Thymus (tissue), 11 donors: ENCODE results near the gene NDEL1. TPM values are rescaled to one million over a fixed set of nuclear protein-coding genes. Genes with fewer than 3 reads are reported as not detected.

Source experiments
- DNase-seq, 9 donors: peaks; one replicate each; pipeline ENCODE4 v3.0.0-alpha.2; 2013; ENCODE audit warnings: low spot score in 9 of 9, low read depth in 6 of 9, missing footprints in 1 of 9
- H3K27ac ChIP-seq, 2 donors: one replicate each; pipeline ENCODE4 v1.5.1; 2013; ENCODE audit warnings: control low read depth in 1 of 2, low read depth in 1 of 2, low read length in 1 of 2, mild to moderate bottlenecking in 1 of 2, moderate library complexity in 1 of 2
- H3K27me3 ChIP-seq, 2 donors: one replicate each; pipeline ENCODE4 v1.5.1; 2013; ENCODE audit warnings: low read length in 1 of 2; ENCODE audit not compliant: control insufficient read depth in 2 of 2, insufficient read depth in 1 of 2
- H3K36me3 ChIP-seq, 2 donors: one replicate each; pipeline ENCODE4 v1.5.1; 2013; ENCODE audit warnings: low read length in 1 of 2, mild to moderate bottlenecking in 1 of 2, moderate library complexity in 1 of 2; ENCODE audit not compliant: control insufficient read depth in 2 of 2, insufficient read depth in 2 of 2
- H3K4me1 ChIP-seq, 2 donors: one replicate each; pipeline ENCODE4 v1.5.1; 2013; ENCODE audit warnings: low read length in 2 of 2; ENCODE audit not compliant: control insufficient read depth in 2 of 2, insufficient read depth in 2 of 2
- H3K4me3 ChIP-seq, 2 donors: one replicate each; pipeline ENCODE4 v1.5.1; 2013; ENCODE audit warnings: low read length in 2 of 2, control low read depth in 1 of 2, mild to moderate bottlenecking in 1 of 2
- H3K9me3 ChIP-seq, 2 donors: one replicate each; pipeline ENCODE4 v1.5.1; 2013; ENCODE audit warnings: low read length in 1 of 2, mild to moderate bottlenecking in 1 of 2; ENCODE audit not compliant: control insufficient read depth in 2 of 2, insufficient read depth in 1 of 2
- WGBS: extraction: QIAGEN DNeasy Blood & Tissue Kit; methylation state at CpG from one replicate; pipeline ENCODE4 v1.1.7; 2013; 5-methylcytosine and 5-hydroxymethylcytosine counted together
- polyA plus RNA-seq: library from polyadenylated mRNA; stranded (reverse); fragments of 200-250 nt; gene quantifications from one replicate; pipeline ENCODE4 v1.2.3, GENCODE V29; 2013
- total RNA-seq: library from RNA; stranded (reverse); fragments of 120-200 nt; gene quantifications from one replicate; pipeline ENCODE4 v1.2.4, GENCODE V29; 2013
- donor health status: healthy.

Gene NDEL1
- total and polyA plus RNA-seq, 2 donors, result 17.8 to 24.4 TPM

DNA sequence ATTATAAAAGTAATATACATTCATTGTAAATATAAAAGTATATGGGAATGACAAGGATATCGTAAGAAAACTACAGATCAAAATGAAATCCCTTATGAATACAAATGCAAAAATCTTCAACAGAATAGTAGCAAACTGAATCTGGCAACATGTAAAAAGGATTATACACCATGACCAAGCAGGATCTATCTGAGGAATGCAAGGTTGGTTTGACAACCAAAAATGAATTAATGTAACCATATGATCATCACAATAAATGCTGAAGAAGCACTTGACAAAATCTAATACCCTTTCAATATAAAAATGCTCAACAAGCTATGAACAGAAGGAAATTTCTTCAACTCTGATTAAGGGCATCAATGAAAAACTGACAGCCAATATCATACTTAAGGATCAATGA is 48.8 kb downstream of the NDEL1 start:
- Histone ChIP-seq H3K4me1 (no peaks in the 10 kb centered on the region), H3K27me3 (no peaks in the 10 kb centered on the region), H3K27ac (no peak overlapping the region), H3K4me3 (no peak overlapping the region), H3K36me3 (peaks cover 25 to 26% of the 10 kb centered on the region in 2 donors), H3K9me3 (peaks cover 1 to 3% of the 10 kb centered on the region in 2 donors)
- DNase-seq, result no peak
- 98% methylated on average over 1 of the region's 1 CpG for WGBS

DNA sequence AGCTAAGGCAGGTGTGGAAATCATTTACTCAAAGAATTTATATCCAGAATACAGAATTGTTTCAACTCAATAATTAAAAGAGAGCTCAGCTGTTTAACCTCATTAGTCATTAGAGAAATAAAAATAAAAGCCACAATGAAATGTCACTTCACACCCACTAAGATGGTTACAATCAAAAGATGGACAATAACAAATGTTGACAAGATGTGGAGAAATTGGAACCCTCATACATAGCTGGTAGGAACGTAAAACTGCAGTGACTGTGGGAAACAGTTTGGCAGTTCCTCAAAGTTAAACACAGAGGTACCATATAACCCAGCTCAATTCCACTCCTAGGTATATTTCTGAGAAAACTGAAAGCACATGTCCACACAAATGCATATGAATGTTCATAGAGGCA is 49.8 kb downstream of the NDEL1 start:
- Histone ChIP-seq H3K36me3 (peaks cover 21 to 22% of the 10 kb centered on the region in 2 donors), H3K4me1 (no peaks in the 10 kb centered on the region), H3K4me3 (no peak overlapping the region), H3K27ac (no peak overlapping the region), H3K27me3 (no peaks in the 10 kb centered on the region), H3K9me3 (peaks cover 1 to 3% of the 10 kb centered on the region in 2 donors)
- DNase-seq, result no peak
- 100% methylated on average over 1 of the region's 1 CpG for WGBS

DNA sequence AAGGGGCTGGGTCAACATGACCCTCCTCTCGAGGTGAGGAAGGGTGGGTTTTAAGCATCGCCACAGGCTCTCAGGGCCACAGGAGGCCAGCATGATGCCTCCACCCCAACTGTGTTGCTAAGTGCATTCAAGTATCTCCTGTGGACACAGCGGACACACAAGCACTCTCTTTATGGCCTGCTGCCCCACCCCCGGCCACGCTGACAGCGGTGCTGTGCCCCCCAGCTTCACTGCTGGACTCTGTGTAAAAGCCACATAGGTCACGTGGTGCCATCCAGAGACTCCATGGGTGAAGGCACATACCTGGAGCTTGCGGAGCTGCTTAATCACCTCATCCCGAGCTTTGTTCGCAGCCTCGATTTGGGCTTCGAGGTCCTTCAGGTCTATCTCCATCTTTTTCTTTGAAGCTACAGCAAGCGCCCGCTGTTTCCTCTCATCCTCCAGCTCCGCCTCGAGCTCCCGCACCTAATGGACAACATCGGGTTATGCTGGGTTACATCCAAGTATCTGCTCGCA is 51.5 kb downstream of the NDEL1 start:
- DNase-seq, result no peak
- Histone ChIP-seq H3K9me3 (peaks cover 1 to 3% of the 10 kb centered on the region in 2 donors), H3K4me1 (no peaks in the 10 kb centered on the region), H3K27ac (no peak overlapping the region), H3K27me3 (no peaks in the 10 kb centered on the region), H3K36me3 (peaks cover 17 to 19% of the 10 kb centered on the region in 2 donors), H3K4me3 (no peak overlapping the region)
- 88% methylated on average over 19 of the region's 19 CpGs for WGBS

DNA sequence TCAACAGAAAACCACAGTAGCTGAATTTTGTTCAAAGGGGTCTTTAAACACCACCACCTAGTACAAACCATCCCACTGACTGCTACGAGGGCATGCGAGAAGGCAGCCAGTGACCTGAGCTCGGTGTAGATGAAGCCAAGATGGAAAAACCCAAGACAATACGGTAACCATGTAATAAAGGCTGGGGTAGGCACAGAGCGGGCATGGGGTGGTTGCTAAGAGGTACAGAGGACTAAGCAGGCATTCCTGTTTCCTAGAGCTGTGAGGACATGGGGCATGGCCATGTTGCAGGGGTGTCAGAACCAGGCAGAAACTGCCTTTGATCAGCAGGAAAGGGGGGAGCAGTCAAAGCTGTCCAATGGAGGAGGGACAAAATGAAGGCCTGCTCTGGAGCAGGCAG is 52.1 kb downstream of the NDEL1 start:
- no peaks in the 10 kb centered on the region for H3K27me3 ChIP-seq
- no peaks in the 10 kb centered on the region for H3K4me1 ChIP-seq
- no peak for DNase-seq
- peaks cover 1 to 3% of the 10 kb centered on the region in 2 donors for H3K9me3 ChIP-seq
- no peak overlapping the region for H3K4me3 ChIP-seq
- H3K27ac ChIP-seq, result no peak overlapping the region
- peaks cover 15 to 20% of the 10 kb centered on the region in 2 donors for H3K36me3 ChIP-seq
- WGBS, result 95% methylated on average over 5 of the region's 5 CpGs

DNA sequence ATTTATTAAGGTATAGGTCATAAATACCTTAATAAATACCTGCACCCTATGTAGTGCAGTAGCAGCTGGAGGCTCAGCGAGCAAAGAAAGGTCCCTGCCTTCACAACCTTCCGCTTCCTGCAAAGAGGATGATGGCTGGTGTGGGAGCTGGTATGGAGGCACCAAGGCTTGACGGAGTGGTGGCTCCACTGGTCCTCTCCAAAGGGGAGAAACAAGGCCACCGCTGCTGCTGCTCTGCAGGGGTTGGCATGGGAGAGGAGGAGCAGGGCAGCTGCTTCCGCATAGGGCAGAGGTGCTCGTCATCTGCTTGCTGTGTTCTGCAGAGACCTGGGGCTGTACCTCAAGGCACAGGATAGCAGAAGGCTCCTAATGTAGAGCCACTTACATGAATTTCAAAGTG is 52.8 kb downstream of the NDEL1 start:
- Histone ChIP-seq H3K36me3 (peaks cover 15 to 20% of the 10 kb centered on the region in 2 donors), H3K4me3 (no peak overlapping the region), H3K27ac (no peak overlapping the region), H3K4me1 (no peaks in the 10 kb centered on the region), H3K9me3 (peaks cover 1 to 3% of the 10 kb centered on the region in 2 donors), H3K27me3 (no peaks in the 10 kb centered on the region)
- DNase-seq, result no peak
- WGBS, result 97% methylated on average over 6 of the region's 6 CpGs

DNA sequence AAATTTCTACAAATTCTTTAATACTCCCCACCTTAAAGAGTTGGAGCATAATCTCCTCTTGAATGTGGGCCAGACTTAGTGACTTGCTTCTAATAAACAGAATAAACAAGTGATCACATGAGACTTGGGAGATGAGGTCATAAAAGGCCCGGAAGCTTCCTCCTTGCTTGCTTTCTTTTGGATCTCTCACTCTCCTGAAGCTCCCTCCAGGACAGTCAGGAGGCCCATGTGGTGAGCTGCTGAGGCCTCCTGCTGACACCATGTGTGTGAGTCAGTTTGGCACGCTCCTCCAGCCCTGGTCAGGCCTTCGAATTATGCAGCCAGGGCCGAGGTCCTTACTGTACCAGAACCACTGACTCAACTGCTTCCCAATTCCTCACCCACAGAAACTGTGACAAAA is 53.2 kb downstream of the NDEL1 start:
- Histone ChIP-seq H3K36me3 (peaks cover 15 to 17% of the 10 kb centered on the region in 2 donors), H3K4me3 (no peak overlapping the region), H3K9me3 (peaks cover 0 to 3% of the 10 kb centered on the region in 2 donors), H3K27ac (no peak overlapping the region), H3K4me1 (no peaks in the 10 kb centered on the region), H3K27me3 (no peaks in the 10 kb centered on the region)
- whole genome bisulfite sequencing, result 96% methylated on average over 4 of the region's 4 CpGs
- DNase-seq, result no peak

DNA sequence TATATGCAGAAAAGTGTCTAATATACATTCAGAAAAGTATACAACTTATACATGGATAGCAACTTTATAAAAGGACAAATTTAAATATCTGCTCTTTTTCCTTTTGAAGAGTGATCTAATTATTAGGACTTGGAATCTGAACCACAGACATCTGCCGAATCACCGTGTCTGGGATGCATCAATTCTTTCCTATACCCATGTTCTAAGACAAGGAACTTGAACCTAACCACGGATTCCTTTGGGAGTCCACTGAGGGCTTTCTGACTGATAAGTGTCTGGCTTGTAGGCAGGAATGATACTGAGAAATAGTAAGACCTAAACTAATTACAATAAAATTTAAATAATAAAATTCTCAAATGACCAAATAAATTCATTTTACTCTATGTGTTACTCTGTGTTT is 54.2 kb downstream of the NDEL1 start:
- Histone ChIP-seq H3K4me3 (no peak overlapping the region), H3K4me1 (no peaks in the 10 kb centered on the region), H3K27me3 (no peaks in the 10 kb centered on the region), H3K27ac (no peak overlapping the region), H3K36me3 (peaks cover 17% of the 10 kb centered on the region in 2 donors), H3K9me3 (no peaks in the 10 kb centered on the region)
- no peak for DNase-seq
- 93% methylated on average over 3 of the region's 3 CpGs for WGBS

DNA sequence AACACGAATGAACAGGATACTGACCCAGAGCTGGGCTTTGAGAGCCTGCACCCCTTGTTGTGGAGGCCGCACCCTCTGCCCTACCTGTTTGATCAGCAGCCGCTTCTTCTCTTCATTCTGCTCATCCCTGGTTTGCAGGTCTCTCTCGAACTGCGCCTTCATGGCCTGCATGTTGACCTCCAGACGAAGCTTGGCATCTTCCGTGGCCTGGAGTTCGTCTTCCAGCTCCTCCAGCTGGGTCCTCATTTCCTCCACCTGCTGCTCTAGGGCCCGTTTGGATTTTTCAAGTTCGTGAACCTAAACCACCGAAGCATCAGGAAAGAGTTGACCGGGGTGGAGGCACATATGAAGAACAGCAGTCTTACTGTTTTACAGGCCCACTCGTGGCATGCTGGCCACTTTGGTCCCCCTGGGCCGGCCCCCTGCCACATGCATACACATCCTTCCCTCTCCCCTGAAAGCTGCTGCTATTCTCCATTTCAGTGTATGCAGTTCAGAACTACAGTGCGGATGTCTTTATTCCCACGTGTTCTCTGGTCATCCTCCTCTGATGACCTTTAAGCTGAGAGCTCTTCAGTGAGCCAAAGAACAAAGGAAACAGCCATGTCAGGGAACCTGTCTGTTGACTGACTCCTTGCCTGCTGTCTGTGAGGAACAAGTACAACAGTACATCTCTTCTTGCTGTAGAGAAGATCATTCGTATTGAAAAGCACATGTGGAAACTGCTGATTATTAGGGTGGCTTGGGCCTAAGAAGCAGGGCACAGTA is 54.8 kb downstream of the NDEL1 start:
- Histone ChIP-seq H3K4me1 (no peaks in the 10 kb centered on the region), H3K9me3 (no peaks in the 10 kb centered on the region), H3K4me3 (no peak overlapping the region), H3K36me3 (peaks cover 17% of the 10 kb centered on the region in 2 donors), H3K27me3 (no peaks in the 10 kb centered on the region), H3K27ac (no peak overlapping the region)
- DNase-seq, result no peak
- 96% methylated on average over 17 of the region's 17 CpGs for WGBS

DNA sequence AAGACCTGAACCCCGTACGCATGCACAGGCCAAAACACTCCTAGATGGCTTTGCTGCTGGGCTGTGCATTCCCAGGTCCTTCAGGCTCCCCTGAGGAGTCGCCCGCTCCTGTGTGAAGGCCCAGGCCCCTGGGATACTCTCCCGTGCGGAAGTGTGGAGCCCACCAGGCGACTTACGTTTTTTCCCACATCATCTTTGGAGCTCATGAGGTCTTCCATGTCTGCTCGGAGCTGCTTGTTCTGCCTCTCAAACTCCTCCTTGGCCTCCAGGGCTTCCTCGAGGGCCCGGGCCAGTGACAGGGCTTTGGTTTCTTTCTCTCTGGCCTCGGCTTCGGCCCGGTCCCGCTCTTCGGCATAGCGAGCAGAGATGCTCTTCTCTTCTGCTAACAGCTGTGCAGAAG is 56.4 kb downstream of the NDEL1 start:
- no peak for DNase-seq
- H3K4me1 ChIP-seq, result no peaks in the 10 kb centered on the region
- H3K27ac ChIP-seq, result no peak overlapping the region
- 98% methylated on average over 17 of the region's 17 CpGs for WGBS
- H3K4me3 ChIP-seq, result no peak overlapping the region
- H3K36me3 ChIP-seq, result peaks cover 9 to 15% of the 10 kb centered on the region in 2 donors
- H3K9me3 ChIP-seq, result no peaks in the 10 kb centered on the region
- H3K27me3 ChIP-seq, result no peaks in the 10 kb centered on the region
